NT2/D1 (cell line): Measurements from ENCODE around the gene NFRKB.

Source experiments
- YY1 ChIP-seq: IDR thresholded peaks from 2 replicates; pipeline ENCODE4 v1.6.1; 2011; ENCODE audit not compliant: insufficient read length, insufficient read depth
- ZNF274 ChIP-seq: IDR thresholded peaks from 2 replicates; pipeline ENCODE4 v1.6.1; 2011; ENCODE audit warnings: mild to moderate bottlenecking, low read depth, low read length

- TF ChIP-seq YY1, result no peak
- TF ChIP-seq ZNF274, result no peak
These were observed 42.3 kb upstream of the NFRKB start for GRCh38 chr11:129937592-129938238.
